Panc1 (cell line): ENCODE data around the gene FGD3.

ENCODE experiments used
- SIN3A ChIP-seq: IDR thresholded peaks from 2 replicates; pipeline ENCODE4 v1.6.1; 2012; ENCODE audit warnings: low read depth, mild to moderate bottlenecking, low read length, moderate library complexity, borderline replicate concordance; ENCODE audit not compliant: insufficient read depth
- TF ChIP-seq, protein P1 (sequence below): fragments of 450-650 bp; IDR thresholded peaks from 2 replicates; pipeline ENCODE4 v1.5.1; 2017; ENCODE audit warnings: mild to moderate bottlenecking
- TF ChIP-seq, protein P2 (sequence below), 2 experiments: IDR thresholded peaks; 2 replicates each; pipeline ENCODE4 v1.6.1; 2011 to 2012; ENCODE audit warnings: low read depth in 2 of 2, control low read depth in 1 of 2, low read length in 1 of 2, mild to moderate bottlenecking in 1 of 2, moderate library complexity in 1 of 2; ENCODE audit not compliant: insufficient read depth in 1 of 2

DNA sequence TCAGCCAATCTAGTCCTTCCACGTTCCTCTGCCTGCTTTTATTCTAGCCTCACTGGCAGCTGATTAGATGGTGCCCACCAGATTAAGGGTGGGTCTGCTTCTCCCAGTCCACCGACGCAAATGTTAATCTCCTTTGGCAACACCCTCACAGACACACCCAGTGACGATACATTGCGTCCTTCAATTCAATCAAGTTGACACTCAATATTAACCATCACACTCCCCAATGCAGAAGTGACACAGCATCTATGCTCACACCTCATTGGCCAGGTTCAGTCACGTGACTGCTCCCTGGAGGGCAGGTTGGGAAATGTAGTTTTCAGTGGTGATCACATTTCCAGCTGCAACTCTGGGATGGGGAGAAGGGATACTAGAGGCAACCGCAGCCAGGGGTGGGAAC, 124.1 kb downstream of the FGD3 start:
- TF ChIP-seq, protein P1, sequence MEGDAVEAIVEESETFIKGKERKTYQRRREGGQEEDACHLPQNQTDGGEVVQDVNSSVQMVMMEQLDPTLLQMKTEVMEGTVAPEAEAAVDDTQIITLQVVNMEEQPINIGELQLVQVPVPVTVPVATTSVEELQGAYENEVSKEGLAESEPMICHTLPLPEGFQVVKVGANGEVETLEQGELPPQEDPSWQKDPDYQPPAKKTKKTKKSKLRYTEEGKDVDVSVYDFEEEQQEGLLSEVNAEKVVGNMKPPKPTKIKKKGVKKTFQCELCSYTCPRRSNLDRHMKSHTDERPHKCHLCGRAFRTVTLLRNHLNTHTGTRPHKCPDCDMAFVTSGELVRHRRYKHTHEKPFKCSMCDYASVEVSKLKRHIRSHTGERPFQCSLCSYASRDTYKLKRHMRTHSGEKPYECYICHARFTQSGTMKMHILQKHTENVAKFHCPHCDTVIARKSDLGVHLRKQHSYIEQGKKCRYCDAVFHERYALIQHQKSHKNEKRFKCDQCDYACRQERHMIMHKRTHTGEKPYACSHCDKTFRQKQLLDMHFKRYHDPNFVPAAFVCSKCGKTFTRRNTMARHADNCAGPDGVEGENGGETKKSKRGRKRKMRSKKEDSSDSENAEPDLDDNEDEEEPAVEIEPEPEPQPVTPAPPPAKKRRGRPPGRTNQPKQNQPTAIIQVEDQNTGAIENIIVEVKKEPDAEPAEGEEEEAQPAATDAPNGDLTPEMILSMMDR, result no peak
- no peak for TF ChIP-seq SIN3A
- TF ChIP-seq, protein P2, sequence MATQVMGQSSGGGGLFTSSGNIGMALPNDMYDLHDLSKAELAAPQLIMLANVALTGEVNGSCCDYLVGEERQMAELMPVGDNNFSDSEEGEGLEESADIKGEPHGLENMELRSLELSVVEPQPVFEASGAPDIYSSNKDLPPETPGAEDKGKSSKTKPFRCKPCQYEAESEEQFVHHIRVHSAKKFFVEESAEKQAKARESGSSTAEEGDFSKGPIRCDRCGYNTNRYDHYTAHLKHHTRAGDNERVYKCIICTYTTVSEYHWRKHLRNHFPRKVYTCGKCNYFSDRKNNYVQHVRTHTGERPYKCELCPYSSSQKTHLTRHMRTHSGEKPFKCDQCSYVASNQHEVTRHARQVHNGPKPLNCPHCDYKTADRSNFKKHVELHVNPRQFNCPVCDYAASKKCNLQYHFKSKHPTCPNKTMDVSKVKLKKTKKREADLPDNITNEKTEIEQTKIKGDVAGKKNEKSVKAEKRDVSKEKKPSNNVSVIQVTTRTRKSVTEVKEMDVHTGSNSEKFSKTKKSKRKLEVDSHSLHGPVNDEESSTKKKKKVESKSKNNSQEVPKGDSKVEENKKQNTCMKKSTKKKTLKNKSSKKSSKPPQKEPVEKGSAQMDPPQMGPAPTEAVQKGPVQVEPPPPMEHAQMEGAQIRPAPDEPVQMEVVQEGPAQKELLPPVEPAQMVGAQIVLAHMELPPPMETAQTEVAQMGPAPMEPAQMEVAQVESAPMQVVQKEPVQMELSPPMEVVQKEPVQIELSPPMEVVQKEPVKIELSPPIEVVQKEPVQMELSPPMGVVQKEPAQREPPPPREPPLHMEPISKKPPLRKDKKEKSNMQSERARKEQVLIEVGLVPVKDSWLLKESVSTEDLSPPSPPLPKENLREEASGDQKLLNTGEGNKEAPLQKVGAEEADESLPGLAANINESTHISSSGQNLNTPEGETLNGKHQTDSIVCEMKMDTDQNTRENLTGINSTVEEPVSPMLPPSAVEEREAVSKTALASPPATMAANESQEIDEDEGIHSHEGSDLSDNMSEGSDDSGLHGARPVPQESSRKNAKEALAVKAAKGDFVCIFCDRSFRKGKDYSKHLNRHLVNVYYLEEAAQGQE (IDR thresholded peaks at IDR 0.05; ENCODE audit: insufficient read depth in 1 of 2, low read depth in 2 of 2, low read length in 1 of 2), result no peak
